ENCODE results near the gene KCNMB2.

DNA sequence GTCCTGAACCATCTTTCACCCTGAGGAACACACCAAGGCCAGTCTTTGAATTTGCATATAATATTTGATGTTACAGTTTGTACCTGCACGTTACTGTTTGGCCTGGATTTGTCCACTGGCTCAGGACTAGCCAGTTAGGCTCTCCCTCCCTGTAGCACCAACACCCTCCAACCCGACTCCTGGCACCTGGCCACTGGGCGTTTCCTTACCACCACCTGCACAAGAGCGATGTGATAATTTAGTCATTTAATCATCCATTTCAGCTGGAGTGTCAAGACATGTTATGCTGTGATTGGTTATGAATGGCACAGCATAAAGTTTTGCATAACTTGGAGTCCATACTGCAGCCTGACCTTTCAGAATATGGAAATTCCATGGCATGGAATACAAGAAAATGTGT, 242.4 kb downstream of the KCNMB2 start:
- no peak for TF ChIP-seq CTCF (IDR thresholded peaks at IDR 0.05; ENCODE audit: insufficient read depth, low read length)
- TF ChIP-seq SPI1 (IDR thresholded peaks at IDR 0.05; ENCODE audit: borderline replicate concordance, low read depth): no peak

All from HL-60 (cell line).